Kidney (tissue), 14 donors: Measurements from ENCODE around the gene ECM2. TPM values are rescaled to one million over a fixed set of nuclear protein-coding genes. Genes with fewer than 3 reads are reported as not detected.
A peak's percentile ranks its signal among the peaks of the same experiment; 100 is the strongest.

Source experiments
- DNase-seq, 5 donors: peaks; one replicate each; pipeline ENCODE4 v3.0.0-alpha.2; 2013 to 2020
- FAIRE-seq: peaks from 2 replicates; lab custom pipeline; 2012; peaks lifted over from hg19 to GRCh38; lab: Jason Lieb, UNC
- H3K27ac ChIP-seq, 2 donors: one replicate each; pipeline ENCODE4 v1.7.0; 2013; ENCODE audit warnings: low read depth in 2 of 2, low read length in 2 of 2, inconsistent platforms in 1 of 2
- H3K27me3 ChIP-seq: one replicate; pipeline ENCODE4 v1.7.1; 2013; ENCODE audit warnings: low read length, inconsistent platforms; ENCODE audit not compliant: control insufficient read depth, insufficient read depth
- H3K36me3 ChIP-seq, 3 donors: one replicate each; pipeline versions ENCODE4 v1.7.0 to v1.7.1; 2013; ENCODE audit warnings: low read length in 3 of 3, control low read depth in 1 of 3, inconsistent platforms in 1 of 3; ENCODE audit not compliant: insufficient read depth in 3 of 3, control insufficient read depth in 2 of 3
- H3K4me1 ChIP-seq, 3 donors: one replicate each; pipeline versions ENCODE4 v1.7.0 to v1.7.1; 2013; ENCODE audit warnings: low read length in 3 of 3, inconsistent platforms in 1 of 3, low read depth in 1 of 3; ENCODE audit not compliant: control insufficient read depth in 2 of 3, insufficient read depth in 2 of 3
- H3K4me3 ChIP-seq, 3 donors: one replicate each; pipeline versions ENCODE4 v1.7.0 to v1.8.1; 2013; ENCODE audit warnings: low read length in 3 of 3, control low read depth in 1 of 3, inconsistent platforms in 1 of 3
- H3K9ac ChIP-seq, 3 donors: one replicate each; pipeline versions ENCODE4 v1.7.0 to v1.7.1; 2013; ENCODE audit warnings: low read length in 3 of 3, control low read depth in 1 of 3, inconsistent platforms in 1 of 3
- H3K9me3 ChIP-seq, 3 donors: one replicate each; pipeline versions ENCODE4 v1.7.0 to v1.7.1; 2013; ENCODE audit warnings: low read length in 3 of 3, control low read depth in 1 of 3, inconsistent platforms in 1 of 3; ENCODE audit not compliant: control insufficient read depth in 2 of 3, insufficient read depth in 1 of 3
- intact Hi-C: fragments of 100-400 bp; cut with DNase I; formaldehyde crosslinking; loops from one replicate; pipeline ENCODE4 v1.11.1; 2022
- polyA plus RNA-seq: library from polyadenylated mRNA; stranded (reverse); fragments of 350-450 nt; fragmentation: Illumina TruSeq; extraction: RNeasy Lipid Tissue Mini Kit (QIAGEN cat#74804); gene quantifications from one replicate; pipeline ENCODE4 v1.2.3, GENCODE V29; 2014; ENCODE audit warnings: low read depth, low replicate concordance; ENCODE audit not compliant: insufficient read depth
- total RNA-seq: library from RNA; stranded (reverse); fragmentation: NEBNext Ultra II Directional; extraction: Animal tissue kit (Norgen Biotek cat#: 25700); gene quantifications from one replicate; pipeline ENCODE4 v1.2.1, GENCODE V29; 2021
- TF ChIP-seq, protein P1 (sequence below): IDR thresholded peaks from 3 replicates; pipeline ENCODE4 v1.5.1; 2012; ENCODE audit warnings: mild to moderate bottlenecking, moderate library complexity, borderline replicate concordance; ENCODE audit not compliant: insufficient read depth; ENCODE audit errors: extremely low read depth
- donor health status: control.
- donor health status: control.
- donor health status: control.
- donor health status: control.
- donor health status: control.
- donor health status: DM: yes; HTN: yes; CAD: no.
- donor health status: Normal renal cell carcinoma (clear cell type).

Gene ECM2
- total and polyA plus RNA-seq, 2 donors from 2014 or later, result 5.5 to 7.6 TPM

DNA sequence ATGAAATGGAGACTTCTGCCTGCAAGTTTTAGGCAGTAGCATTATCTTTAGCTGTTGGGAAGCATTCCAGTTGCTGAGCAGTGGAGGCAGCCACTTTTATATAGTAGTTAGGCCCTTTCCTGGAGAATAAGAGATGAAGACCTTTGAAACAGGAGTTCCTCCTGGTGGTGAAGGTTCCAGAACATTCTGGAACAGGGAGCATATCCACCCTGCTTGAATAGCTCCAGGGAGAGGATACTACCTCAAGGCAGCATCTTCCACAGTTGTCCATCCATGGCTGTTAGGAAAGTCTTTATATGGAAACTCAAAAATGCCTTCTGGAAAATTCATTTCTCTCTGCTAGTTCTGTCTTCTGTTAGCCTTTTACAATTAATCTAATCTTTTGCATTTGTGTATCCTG, 56.4 kb downstream of the ECM2 start:
- H3K27ac ChIP-seq, result no peak overlapping the region
- FAIRE-seq, result no peak

DNA sequence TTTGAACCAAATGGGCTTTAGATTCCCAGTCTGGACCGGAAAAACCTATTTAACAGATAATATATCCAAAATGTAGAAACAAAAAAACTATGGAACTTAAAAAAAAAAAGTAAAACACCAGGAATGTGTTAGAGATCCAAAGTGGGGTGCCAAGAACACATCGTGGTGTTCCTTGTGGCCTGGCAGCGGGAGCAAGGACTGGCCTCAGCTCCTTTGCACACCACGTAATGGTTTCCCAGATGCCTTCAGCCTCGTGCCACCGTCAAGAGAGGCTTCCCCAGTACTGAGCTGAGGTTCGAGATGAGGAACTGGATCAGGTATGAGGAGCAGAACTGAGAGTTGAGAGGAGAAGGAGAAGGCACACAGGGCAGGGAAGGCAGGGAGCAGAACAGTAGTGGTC, 57.0 kb downstream of the ECM2 start:
- no peaks in the 10 kb centered on the region for H3K36me3 ChIP-seq
- H3K27ac ChIP-seq, result peak overlapping the region in 1 of 2 donors; percentile 40
- H3K4me1 ChIP-seq, result peaks cover 0 to 5% (median 3%) of the 10 kb centered on the region in 3 donors
- no peak overlapping the region for H3K4me3 ChIP-seq
- FAIRE-seq (no peak), DNase-seq (no peak)
- H3K27me3 ChIP-seq, result no peaks in the 10 kb centered on the region
- intact Hi-C loops, result no loop called here
- no peak overlapping the region for H3K9ac ChIP-seq
- no peaks in the 10 kb centered on the region for H3K9me3 ChIP-seq
- TF ChIP-seq, protein P1, sequence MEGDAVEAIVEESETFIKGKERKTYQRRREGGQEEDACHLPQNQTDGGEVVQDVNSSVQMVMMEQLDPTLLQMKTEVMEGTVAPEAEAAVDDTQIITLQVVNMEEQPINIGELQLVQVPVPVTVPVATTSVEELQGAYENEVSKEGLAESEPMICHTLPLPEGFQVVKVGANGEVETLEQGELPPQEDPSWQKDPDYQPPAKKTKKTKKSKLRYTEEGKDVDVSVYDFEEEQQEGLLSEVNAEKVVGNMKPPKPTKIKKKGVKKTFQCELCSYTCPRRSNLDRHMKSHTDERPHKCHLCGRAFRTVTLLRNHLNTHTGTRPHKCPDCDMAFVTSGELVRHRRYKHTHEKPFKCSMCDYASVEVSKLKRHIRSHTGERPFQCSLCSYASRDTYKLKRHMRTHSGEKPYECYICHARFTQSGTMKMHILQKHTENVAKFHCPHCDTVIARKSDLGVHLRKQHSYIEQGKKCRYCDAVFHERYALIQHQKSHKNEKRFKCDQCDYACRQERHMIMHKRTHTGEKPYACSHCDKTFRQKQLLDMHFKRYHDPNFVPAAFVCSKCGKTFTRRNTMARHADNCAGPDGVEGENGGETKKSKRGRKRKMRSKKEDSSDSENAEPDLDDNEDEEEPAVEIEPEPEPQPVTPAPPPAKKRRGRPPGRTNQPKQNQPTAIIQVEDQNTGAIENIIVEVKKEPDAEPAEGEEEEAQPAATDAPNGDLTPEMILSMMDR, result no peak

More for the DNA sequence above, 56.4 kb downstream of the ECM2 start:
- Histone ChIP-seq H3K27me3 (no peaks in the 10 kb centered on the region), H3K4me3 (no peak overlapping the region), H3K9me3 (no peaks in the 10 kb centered on the region), H3K36me3 (no peaks in the 10 kb centered on the region), H3K4me1 (peaks cover 0 to 5% (median 3%) of the 10 kb centered on the region in 3 donors), H3K9ac (no peak overlapping the region)
- TF ChIP-seq, protein P1, result no peak
- intact Hi-C loops, result no loop called here
- no peak for DNase-seq

DNA sequence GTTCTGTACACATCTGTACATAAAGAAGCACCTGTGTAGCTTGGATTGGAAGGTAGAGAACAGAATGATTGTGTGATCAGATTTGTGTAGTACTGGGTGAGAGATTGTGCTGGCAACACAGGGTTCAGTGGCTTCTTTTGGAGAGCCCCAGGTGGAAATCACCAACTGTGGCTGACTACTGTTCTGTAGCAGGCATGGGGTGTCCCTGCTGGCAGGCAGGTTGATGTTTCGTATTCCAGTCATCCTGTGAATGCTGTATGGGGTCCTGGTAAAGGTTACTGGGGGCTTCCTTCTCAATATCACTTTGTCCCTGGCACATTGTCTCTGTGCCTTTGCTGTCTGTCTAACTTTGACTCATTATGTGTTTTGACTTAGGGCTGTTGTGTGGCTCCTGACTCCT, 58.8 kb downstream of the ECM2 start:
- TF ChIP-seq, protein P1, result no peak
- H3K27ac ChIP-seq, result no peak overlapping the region
- H3K27me3 ChIP-seq, result no peaks in the 10 kb centered on the region
- DNase-seq (no peak), FAIRE-seq (no peak)
- H3K36me3 ChIP-seq, result no peaks in the 10 kb centered on the region
- peaks cover 0 to 5% (median 3%) of the 10 kb centered on the region in 3 donors for H3K4me1 ChIP-seq
- H3K9ac ChIP-seq, result no peak overlapping the region
- intact Hi-C loops, result no loop called here
- H3K9me3 ChIP-seq, result no peaks in the 10 kb centered on the region
- no peak overlapping the region for H3K4me3 ChIP-seq

DNA sequence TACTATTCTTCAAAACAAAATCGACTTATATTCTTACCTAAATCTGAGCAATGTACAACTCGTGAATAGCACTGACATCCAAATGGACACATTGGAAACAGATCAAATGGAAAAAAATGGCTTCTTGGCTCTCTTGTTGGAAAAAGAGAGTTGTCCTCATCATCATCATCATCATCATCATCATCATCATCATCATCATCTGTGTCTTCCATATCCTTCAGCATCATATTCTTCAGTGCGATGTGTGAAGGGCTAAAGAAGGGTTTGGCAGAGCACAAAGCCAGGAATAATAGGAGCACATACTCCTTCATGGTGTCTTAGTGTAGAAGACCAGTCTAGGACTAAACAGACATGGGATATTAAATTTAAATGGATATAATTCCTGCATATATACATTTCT, 61.2 kb downstream of the ECM2 start:
- intact Hi-C loops, result no loop called here
- no peaks in the 10 kb centered on the region for H3K9me3 ChIP-seq

More for the DNA sequence above, 61.2 kb downstream of the ECM2 start:
- no peaks in the 10 kb centered on the region for H3K4me1 ChIP-seq
- no peak for FAIRE-seq
- no peaks in the 10 kb centered on the region for H3K36me3 ChIP-seq
- H3K27me3 ChIP-seq, result no peaks in the 10 kb centered on the region
- TF ChIP-seq, protein P1, result no peak
- no peak overlapping the region for H3K9ac ChIP-seq
- DNase-seq, result no peak
- H3K4me3 ChIP-seq, result no peak overlapping the region
- no peak overlapping the region for H3K27ac ChIP-seq
